ENCODE measurements around the gene SOX13. TPM values are rescaled to one million over a fixed set of nuclear protein-coding genes. Genes with fewer than 3 reads are reported as not detected.
"Not testable (repeated sequence)": the region's sequence is repeated elsewhere in the genome, so short reads cannot be mapped to it uniquely, and the experiment has no call there.

The SOX13 gene
- total and polyA plus RNA-seq, 5 donors = 9.4 to 17.9 (median 11.6) TPM

DNA sequence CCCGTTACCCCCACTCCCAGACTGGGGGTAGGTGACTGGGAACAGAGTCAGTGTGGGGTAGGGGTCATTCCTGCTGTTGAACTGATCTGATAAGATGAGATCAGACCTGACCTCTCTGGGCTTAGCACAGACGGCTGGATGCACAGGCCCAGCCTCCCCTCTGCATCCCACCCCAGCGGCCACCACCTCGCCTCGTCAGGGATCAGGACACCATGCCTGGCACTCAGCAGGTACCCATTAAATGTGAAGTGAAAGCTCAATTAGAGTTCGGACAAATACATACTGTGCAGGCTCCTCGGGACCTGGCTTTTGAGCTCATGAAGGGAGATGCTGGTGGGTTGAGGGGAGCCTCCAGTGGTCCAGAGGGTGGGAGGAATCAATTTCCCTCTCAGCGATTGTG lies 15.7 kb downstream of the SOX13 start:
- no peak overlapping the region for H3K4me3 ChIP-seq (ENCODE audit: low read length)
- H3K27ac ChIP-seq (ENCODE audit: low read length) = peak overlapping the region; percentile 51
- H3K27me3 ChIP-seq (ENCODE audit: control insufficient read depth, insufficient read depth) = no peaks in the 10 kb centered on the region
- no peaks in the 10 kb centered on the region for H3K9me3 ChIP-seq (ENCODE audit: control insufficient read depth, low read length)
- 56% methylated on average over 8 of the region's 8 CpGs for WGBS
- intact Hi-C loops (cut with DNase I) = no loop called here
- peaks cover 29% of the 10 kb centered on the region for H3K4me1 ChIP-seq (ENCODE audit: control insufficient read depth, insufficient read depth, low read length)
- DNase-seq = peak in 1 of 3 donors; percentile 20
- no peak for ATAC-seq

DNA sequence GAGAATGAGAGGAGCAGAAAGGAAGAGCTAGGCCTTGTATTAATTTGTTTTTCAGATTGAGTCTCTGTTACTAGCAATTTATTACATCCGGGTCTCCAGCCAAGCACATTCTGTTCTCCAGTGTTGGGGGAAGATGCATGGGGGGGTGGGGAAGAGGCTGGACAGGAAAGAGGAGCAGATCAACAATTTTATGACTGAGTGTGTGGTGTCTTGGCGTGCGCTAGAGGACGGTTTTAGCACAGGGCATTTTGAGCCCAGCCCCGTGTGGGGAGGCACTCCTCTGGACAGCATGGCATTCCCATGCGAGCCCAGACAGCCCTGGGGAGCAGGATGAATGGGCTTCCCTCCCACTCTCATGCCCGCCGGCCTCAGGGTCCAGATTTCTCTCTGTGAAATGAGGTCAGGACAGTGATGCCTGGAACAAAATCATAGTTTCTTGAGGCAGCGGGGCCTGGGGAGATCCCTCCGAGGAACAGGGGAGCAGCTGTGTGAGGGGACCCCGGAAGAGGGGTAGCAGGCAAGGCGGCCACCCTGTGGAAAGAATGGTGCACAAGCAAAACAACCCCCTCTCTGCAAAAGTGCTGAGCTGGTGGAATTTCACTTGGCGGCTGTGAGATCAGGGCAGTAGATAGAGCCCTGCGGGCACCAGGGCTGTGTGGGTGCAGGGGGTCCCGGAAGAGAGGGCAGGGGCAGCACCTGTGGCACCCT lies 16.3 kb downstream of the SOX13 start:
- 46% methylated on average over 15 of the region's 15 CpGs for WGBS
- H3K9me3 ChIP-seq (ENCODE audit: control insufficient read depth, low read length) = no peaks in the 10 kb centered on the region
- ATAC-seq (peak; percentile 30 to 52), DNase-seq (peak in 2 of 3 donors; percentile 53 to 73)
- no peaks in the 10 kb centered on the region for H3K27me3 ChIP-seq (ENCODE audit: control insufficient read depth, insufficient read depth)
- H3K27ac ChIP-seq (ENCODE audit: low read length) = peak overlapping the region; percentile 51
- H3K4me3 ChIP-seq (ENCODE audit: low read length) = no peak overlapping the region
- H3K4me1 ChIP-seq (ENCODE audit: control insufficient read depth, insufficient read depth, low read length) = peaks cover 26% of the 10 kb centered on the region
- intact Hi-C loops (cut with DNase I) = no loop called here

DNA sequence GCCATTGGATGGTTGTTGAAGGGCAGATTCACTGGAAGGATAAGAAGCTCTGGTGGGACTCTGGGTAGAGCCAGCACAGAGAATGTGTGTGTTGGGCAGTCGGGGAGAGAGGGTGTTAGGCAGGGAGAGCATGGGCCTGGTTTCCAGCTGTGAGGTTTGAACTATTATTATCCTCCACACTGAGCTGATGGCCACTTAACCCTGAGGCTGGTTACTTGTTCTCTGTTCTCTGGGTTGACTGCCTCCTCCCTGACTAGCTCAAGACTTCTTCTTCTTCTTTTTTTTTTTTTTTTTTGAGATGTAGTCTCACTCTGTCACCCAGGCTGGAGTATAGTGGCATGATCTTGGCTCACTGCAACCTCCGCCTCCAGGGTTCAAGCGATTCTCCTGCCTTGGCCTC lies 17.2 kb downstream of the SOX13 start:
- 89% methylated on average over 3 of the region's 3 CpGs for WGBS
- H3K4me3 ChIP-seq (ENCODE audit: low read length); H3K27ac ChIP-seq (ENCODE audit: low read length); H3K9me3 ChIP-seq (ENCODE audit: control insufficient read depth, low read length); intact Hi-C loops (cut with DNase I); DNase-seq; H3K27me3 ChIP-seq (ENCODE audit: control insufficient read depth, insufficient read depth); ATAC-seq: not testable (repeated sequence)
- peaks cover 25% of the 10 kb centered on the region for H3K4me1 ChIP-seq (ENCODE audit: control insufficient read depth, insufficient read depth, low read length)

DNA sequence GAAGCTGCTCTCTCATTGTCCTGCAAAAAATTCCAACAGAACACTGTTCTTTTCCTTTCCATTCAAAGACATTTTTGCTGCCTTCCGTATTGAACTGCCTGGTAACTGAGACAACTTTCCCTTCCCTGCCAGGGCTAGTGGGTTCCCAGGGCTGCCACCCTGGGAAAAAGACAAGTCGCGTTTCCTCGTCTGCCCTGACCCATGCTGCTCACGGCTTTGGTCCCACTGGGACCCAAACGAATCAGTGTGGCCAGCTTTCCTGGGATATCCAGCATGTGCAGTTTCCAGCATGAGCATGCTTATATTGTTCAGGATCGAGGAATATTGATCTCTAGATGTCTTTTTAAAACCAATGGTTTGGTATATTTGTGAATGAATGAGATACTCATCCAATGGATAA lies 18.2 kb downstream of the SOX13 start:
- no peak for ATAC-seq
- Histone ChIP-seq H3K9me3 (ENCODE audit: control insufficient read depth, low read length) (no peaks in the 10 kb centered on the region), H3K4me3 (ENCODE audit: low read length) (no peak overlapping the region), H3K27me3 (ENCODE audit: control insufficient read depth, insufficient read depth) (no peaks in the 10 kb centered on the region), H3K4me1 (ENCODE audit: control insufficient read depth, insufficient read depth, low read length) (peaks cover 25% of the 10 kb centered on the region), H3K27ac (ENCODE audit: low read length) (no peak overlapping the region)
- WGBS = 59% methylated on average over 7 of the region's 7 CpGs
- intact Hi-C loops (cut with DNase I) = no loop called here
- DNase-seq = peak in 1 of 3 donors; percentile 33

DNA sequence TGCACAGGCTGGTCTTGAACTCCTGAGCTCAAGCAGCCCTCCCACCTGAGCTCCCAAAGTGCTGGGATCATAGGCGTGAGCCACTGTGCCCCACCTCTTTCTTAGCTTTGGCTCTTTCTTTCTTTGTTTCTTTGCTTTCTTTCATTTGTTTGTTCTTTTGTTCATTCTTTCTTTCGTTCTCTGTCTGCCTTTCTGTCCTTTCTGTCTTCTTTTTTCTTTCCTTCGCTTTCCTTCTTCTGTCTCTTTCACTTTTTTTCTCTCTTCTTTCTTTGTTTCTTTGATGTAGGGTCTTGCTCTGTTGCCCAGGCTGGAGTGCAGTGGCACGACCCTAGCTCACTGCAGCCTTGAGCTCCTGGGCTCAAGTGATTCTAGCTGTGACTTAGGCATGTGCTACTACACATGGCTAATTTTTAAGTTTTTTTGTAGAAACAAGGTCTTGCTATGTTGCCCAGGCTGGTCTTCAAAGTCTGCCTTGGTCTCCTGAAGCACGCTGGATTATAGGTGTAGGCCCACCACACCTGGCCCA lies 18.9 kb downstream of the SOX13 start:
- peaks cover 26% of the 10 kb centered on the region for H3K4me1 ChIP-seq (ENCODE audit: control insufficient read depth, insufficient read depth, low read length)
- H3K9me3 ChIP-seq (ENCODE audit: control insufficient read depth, low read length) = no peaks in the 10 kb centered on the region
- no peak overlapping the region for H3K4me3 ChIP-seq (ENCODE audit: low read length)
- no peak for DNase-seq
- intact Hi-C loops (cut with DNase I) = no loop called here
- H3K27me3 ChIP-seq (ENCODE audit: control insufficient read depth, insufficient read depth) = no peaks in the 10 kb centered on the region
- no peak for ATAC-seq
- 86% methylated on average over 5 of the region's 5 CpGs for WGBS
- H3K27ac ChIP-seq (ENCODE audit: low read length) = no peak overlapping the region

DNA sequence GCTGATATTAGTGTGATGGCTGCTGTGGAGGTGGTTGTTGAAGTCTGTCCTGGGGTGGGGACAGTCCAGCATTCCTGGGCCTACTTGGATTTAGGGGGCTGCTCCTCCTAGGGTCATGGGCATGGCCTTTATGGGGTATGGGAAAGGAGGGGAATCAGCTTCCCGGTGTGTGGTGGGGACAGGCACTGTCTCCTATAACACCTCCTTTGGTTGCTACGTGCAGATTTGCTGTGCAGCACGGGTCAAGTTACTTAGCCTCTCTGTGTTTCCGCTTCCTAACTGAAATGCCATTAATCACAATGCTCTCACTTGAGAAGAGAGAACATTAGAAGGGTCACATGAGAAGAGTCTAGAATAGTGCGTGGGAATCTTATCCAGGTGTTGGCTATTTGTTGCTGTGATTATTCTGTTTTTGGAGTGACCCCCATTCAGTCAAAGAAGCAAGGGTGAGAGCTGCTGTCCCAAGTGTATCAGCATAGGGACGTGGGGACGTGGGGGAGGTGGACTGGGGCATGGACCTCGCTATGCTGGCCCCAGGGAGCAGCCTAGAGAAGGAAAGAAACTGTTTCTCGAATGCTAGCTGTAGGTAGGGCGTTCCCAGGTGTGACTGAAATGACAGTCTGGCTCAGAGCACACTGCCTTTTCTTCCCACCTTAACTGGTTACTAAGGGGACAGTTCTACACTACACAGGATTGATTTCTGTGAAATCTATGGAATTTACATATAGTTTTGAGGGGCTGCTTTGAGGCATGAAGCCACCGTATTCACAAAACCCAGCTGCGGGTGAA lies 19.9 kb downstream of the SOX13 start:
- 81% methylated on average over 12 of the region's 12 CpGs for WGBS
- H3K4me1 ChIP-seq (ENCODE audit: control insufficient read depth, insufficient read depth, low read length) = peaks cover 20% of the 10 kb centered on the region
- H3K4me3 ChIP-seq (ENCODE audit: low read length) = no peak overlapping the region
- H3K9me3 ChIP-seq (ENCODE audit: control insufficient read depth, low read length) = no peaks in the 10 kb centered on the region
- H3K27ac ChIP-seq (ENCODE audit: low read length) = no peak overlapping the region
- no peaks in the 10 kb centered on the region for H3K27me3 ChIP-seq (ENCODE audit: control insufficient read depth, insufficient read depth)
- intact Hi-C loops (cut with DNase I) = no loop called here
- ATAC-seq (no peak), DNase-seq (peak in 1 of 3 donors; percentile 5)

DNA sequence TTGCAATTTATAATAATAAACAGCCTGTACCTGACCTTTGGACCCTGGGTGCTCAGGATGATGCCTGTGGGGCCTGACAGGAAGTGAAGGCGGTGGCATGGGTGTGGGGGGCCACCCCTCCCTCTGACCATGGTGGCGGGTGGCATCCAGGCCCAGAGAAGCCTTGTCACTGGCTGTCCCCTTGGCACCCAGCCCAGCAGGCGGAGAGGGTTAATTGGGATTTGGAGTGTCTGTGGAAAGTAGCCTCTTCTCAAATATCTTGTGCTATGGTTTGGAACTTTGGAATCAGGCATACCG lies 20.5 kb downstream of the SOX13 start:
- Histone ChIP-seq H3K27me3 (ENCODE audit: control insufficient read depth, insufficient read depth) (no peaks in the 10 kb centered on the region), H3K4me1 (ENCODE audit: control insufficient read depth, insufficient read depth, low read length) (peaks cover 16% of the 10 kb centered on the region), H3K27ac (ENCODE audit: low read length) (no peak overlapping the region), H3K4me3 (ENCODE audit: low read length) (no peak overlapping the region), H3K9me3 (ENCODE audit: control insufficient read depth, low read length) (no peaks in the 10 kb centered on the region)
- DNase-seq = peak in 1 of 3 donors; percentile 65
- ATAC-seq = peak in 1 of 2 donors; percentile 25
- intact Hi-C loops (cut with DNase I) = no loop called here
- 81% methylated on average over 4 of the region's 4 CpGs for WGBS

DNA sequence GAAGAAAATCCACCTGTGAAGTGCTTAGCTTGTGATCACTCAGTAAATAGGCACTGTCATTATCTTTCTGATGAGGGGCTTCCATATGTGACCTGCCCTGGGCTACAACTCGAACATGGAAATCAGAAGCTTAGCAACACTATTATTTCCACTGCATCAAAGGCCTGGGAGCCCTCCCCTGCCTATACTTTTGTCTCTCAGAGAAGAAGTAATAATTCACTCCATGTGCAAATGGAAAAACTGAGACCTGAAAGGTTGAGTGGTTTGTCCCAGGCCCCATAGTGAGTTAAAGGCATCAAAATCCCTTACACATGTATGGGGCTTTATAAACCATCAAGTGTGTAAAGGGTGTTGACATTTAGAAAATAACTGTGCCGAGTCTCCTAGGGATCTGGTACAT lies 20.9 kb downstream of the SOX13 start:
- no peaks in the 10 kb centered on the region for H3K27me3 ChIP-seq (ENCODE audit: control insufficient read depth, insufficient read depth)
- intact Hi-C loops (cut with DNase I) = no loop called here
- ATAC-seq (no peak), DNase-seq (no peak)
- no peaks in the 10 kb centered on the region for H3K9me3 ChIP-seq (ENCODE audit: control insufficient read depth, low read length)
- H3K4me1 ChIP-seq (ENCODE audit: control insufficient read depth, insufficient read depth, low read length) = peaks cover 12% of the 10 kb centered on the region
- H3K4me3 ChIP-seq (ENCODE audit: low read length) = no peak overlapping the region
- H3K27ac ChIP-seq (ENCODE audit: low read length) = no peak overlapping the region
- 52% methylated on average over 2 of the region's 2 CpGs for WGBS

DNA sequence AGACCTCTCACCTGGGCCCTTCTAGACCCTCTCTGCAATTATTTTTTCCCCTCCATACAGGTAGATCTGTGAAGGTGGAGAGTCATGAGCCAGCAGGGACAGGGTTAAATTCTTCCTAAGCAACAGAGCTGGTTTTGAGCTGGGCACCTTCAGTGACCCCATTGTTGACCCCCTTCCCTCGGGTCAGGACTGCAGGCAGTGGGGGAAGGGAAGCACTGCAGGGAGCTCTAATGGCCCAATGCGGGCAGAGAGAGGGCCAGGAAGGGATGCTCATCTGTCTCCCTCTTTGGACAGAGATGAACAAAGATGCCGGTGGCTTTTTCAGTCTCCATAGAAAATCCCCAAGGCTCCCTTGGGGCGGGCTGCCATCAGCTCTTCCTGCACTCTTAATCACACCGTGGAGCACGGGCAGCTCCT lies 21.4 kb downstream of the SOX13 start:
- H3K27me3 ChIP-seq (ENCODE audit: control insufficient read depth, insufficient read depth) = no peaks in the 10 kb centered on the region
- intact Hi-C loops (cut with DNase I) = no loop called here
- DNase-seq (no peak), ATAC-seq (peak in 1 of 2 donors; percentile 19)
- H3K9me3 ChIP-seq (ENCODE audit: control insufficient read depth, low read length) = no peaks in the 10 kb centered on the region
- peaks cover 7% of the 10 kb centered on the region for H3K4me1 ChIP-seq (ENCODE audit: control insufficient read depth, insufficient read depth, low read length)
- H3K4me3 ChIP-seq (ENCODE audit: low read length) = no peak overlapping the region
- WGBS = 36% methylated on average over 6 of the region's 6 CpGs
- H3K27ac ChIP-seq (ENCODE audit: low read length) = no peak overlapping the region

DNA sequence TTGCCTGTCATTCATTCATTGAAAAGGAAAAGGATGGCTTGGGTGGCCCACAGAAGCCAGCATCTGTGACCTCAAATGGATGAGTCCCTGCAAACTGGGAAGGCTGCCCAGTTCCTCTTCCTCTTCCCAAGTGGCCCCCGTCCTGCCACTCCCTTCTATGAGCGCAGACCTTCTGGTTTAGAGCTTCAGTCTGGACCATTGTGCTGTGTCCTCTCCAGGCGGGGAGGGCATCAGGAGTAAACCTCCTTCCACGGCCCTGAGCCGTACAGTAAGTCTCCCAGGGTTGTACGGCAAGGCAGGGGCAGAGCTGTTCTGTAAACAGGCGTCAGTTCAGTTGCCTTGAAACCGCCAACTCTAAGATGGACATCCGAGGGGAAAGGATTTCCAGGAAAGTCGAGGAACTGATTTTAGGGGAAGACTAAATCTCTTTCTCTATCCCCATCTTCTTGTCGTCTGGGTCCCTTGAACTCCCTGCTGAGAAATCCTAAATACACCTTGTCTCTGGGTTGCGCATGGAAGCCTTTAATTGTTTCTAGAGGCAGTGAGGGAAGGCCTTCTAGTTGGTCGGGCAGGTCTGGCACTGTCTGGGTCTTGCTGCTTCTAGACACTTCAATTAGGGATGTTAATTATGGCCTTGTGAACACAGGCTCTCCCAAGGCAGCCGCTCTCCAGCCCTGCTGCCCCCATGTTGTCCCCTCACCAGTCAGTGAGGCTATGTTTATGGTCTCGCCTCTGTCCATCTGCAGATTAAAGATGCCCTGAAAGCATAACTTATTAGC lies 22.1 kb downstream of the SOX13 start:
- Histone ChIP-seq H3K4me1 (ENCODE audit: control insufficient read depth, insufficient read depth, low read length) (peaks cover 7% of the 10 kb centered on the region), H3K27me3 (ENCODE audit: control insufficient read depth, insufficient read depth) (no peaks in the 10 kb centered on the region), H3K9me3 (ENCODE audit: control insufficient read depth, low read length) (no peaks in the 10 kb centered on the region), H3K4me3 (ENCODE audit: low read length) (no peak overlapping the region), H3K27ac (ENCODE audit: low read length) (peak overlapping the region; percentile 15)
- WGBS = 63% methylated on average over 15 of the region's 15 CpGs
- ATAC-seq (peak; percentile 51 to 77), DNase-seq (peak; percentile 53 to 65 (median 56))
- intact Hi-C loops (cut with DNase I) = no loop called here

DNA sequence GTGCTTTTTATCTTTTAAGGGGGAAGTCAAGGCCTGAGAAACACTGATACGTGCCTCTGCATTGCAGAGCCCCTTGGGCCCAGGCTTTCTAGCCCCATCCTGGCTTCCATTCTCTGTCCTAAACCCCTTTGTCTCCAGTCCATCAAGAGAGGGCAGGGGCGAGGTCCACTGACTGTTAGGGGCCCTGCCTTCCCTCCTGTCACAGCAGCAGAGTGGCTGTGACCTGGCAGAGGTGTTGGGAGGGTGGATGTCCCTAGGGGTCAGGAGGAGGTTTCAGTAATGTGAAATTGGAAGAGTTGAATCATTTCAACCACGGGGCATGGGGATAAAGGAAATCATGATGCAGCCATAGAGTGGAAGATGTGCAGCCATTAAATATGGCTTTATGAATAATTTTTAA lies 24.0 kb downstream of the SOX13 start:
- intact Hi-C loops (cut with DNase I) = no loop called here
- WGBS = 55% methylated on average over 3 of the region's 3 CpGs
- ATAC-seq (no peak), DNase-seq (peak in 1 of 3 donors; percentile 8)
- Histone ChIP-seq H3K4me1 (ENCODE audit: control insufficient read depth, insufficient read depth, low read length) (peaks cover 12% of the 10 kb centered on the region), H3K4me3 (ENCODE audit: low read length) (no peak overlapping the region), H3K27ac (ENCODE audit: low read length) (no peak overlapping the region), H3K27me3 (ENCODE audit: control insufficient read depth, insufficient read depth) (no peaks in the 10 kb centered on the region), H3K9me3 (ENCODE audit: control insufficient read depth, low read length) (no peaks in the 10 kb centered on the region)

All from right cardiac atrium (tissue), 5 donors.